HFF-Myc (cell line): ENCODE measurements around the gene C14orf39.

Experiments
- DNase-seq: peaks from one replicate; pipeline ENCODE4 v3.0.0-alpha.2; 2011; ENCODE audit warnings: low read depth; ENCODE audit errors: extremely low read depth
- H3K4me3 ChIP-seq: replicated peaks from 2 replicates; pipeline ENCODE4 v1.5.1; 2011; ENCODE audit warnings: low read depth, mild to moderate bottlenecking, control low read depth, low read length
- CTCF ChIP-seq: IDR thresholded peaks from 2 replicates; pipeline ENCODE4 v1.5.1; 2012; ENCODE audit warnings: mild to moderate bottlenecking, low read depth, low read length, control low read depth; ENCODE audit errors: missing control alignments

C14orf39 gene

GRCh38 chr14:60512973-60513571 lies 27.2 kb upstream of the C14orf39 start:
- no peak overlapping the region for H3K4me3 ChIP-seq
- TF ChIP-seq CTCF = no peak

GRCh38 chr14:60512126-60512525 lies 26.3 kb upstream of the C14orf39 start:
- DNase-seq = no peak
- no peak for TF ChIP-seq CTCF
- no peak overlapping the region for H3K4me3 ChIP-seq

More at GRCh38 chr14:60512973-60513571, 27.2 kb upstream of the C14orf39 start:
- DNase-seq = no peak

DNA sequence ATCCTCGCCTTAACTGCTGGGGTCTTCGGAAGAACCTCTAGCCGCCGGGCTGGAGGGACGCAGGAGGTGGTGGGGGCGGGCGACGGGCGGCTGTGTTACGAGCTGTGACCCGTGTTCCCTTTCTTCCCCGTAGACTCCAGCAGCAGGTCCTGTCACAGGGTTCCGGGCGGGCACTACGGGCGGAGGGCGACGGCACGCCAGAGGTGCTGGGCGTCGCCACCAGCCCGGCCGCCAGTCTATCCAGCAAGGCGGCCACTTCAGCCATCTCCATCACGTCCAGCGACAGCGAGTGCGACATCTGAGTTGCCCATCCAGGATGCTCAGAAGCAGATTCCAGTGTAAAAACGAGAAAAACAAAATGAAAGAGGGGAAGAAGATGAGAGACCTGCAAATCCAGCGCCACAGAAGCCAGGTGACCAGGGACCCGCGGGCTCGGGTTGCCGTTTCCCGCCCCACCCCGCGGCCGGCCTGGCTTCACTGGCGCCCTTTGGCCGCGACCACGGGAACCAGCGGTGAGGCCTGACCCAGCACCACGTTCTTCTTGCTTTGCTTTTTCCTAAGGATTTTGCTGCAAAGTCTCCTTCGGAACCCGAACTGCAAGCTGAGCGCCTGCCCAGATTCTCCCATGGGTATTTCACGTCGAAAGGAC lies 25.2 kb upstream of the C14orf39 start:
- no peak overlapping the region for H3K4me3 ChIP-seq
- no peak for DNase-seq
- TF ChIP-seq CTCF = no peak

- TF ChIP-seq CTCF = no peak
- H3K4me3 ChIP-seq = no peak overlapping the region
- DNase-seq = no peak
Measured at GRCh38 chr14:60510254-60510950, 24.5 kb upstream of the C14orf39 start.

- H3K4me3 ChIP-seq = no peak overlapping the region
- TF ChIP-seq CTCF = no peak
- no peak for DNase-seq
Measured at GRCh38 chr14:60509438-60510253, 23.8 kb upstream of the C14orf39 start.

GRCh38 chr14:60508707-60509437 lies 23.0 kb upstream of the C14orf39 start, which contains the start of gene SIX6:
Gene SIX6, plus strand, starts transcription at chr14:60509146. Its CDS starts 253 bp downstream, at chr14:60509399.
- no peak within 1 kb of the TSS for H3K4me3 ChIP-seq
- no peak for DNase-seq
- TF ChIP-seq CTCF = no peak
